ENCODE results near the gene RBM5.
A peak's percentile ranks its signal among the peaks of the same experiment; 100 is the strongest.

RBM5 gene

DNA sequence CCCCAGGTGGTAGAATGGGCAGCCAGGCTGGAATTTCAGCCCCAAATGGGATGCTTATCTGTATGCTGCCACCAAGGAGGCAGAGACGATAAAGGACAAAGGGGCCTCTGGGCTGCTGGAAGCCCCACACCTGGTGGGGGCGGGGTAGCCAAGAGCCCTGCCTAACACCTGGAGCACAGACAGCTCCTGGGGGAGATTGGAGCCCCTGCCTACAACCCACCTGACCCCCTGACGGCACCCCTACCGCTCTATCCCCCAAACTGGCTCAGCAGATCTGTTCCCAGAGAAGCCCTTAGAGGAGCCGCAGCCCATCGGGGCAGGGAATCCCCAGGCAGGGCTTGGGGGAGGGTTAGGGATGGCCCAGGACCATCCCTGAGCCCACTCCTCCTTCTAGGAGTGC lies 50.6 kb downstream of the RBM5 start:
- no peak for DNase-seq

DNA sequence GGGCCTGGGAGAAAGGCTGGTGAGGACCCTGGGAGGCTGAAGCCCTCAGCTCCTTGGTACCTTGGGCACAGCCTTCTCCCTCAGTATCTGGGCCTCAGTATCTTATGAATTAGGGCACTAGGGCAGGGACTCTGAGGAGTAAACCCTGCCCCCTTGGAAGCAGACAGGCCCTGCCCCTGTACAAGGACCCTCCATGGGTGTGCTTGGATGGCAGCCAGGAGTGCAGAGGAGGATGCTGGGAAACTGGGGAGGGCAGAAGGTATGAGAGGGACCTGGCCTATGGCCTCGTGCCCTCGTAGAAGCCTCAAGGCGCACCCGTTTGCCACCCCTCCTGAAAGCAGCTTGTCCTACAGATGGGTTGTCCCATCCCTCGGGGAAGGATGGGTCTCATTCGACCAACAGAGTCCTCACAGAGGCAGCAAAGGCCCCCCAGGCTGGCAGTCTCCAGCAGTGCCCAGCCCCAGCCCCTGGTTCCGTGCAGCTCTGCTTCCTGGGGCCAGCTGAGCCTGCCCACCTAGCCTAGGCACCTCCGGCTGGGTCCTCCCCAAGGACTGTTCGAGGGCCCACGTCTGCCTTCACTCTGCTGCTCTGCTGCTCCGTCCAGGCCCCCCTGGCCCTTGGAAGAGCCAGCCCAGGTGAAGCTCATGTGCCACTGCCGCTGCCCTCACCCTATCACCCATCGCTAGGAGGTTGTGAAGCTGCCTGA lies 51.2 kb downstream of the RBM5 start:
- no peak for DNase-seq

DNA sequence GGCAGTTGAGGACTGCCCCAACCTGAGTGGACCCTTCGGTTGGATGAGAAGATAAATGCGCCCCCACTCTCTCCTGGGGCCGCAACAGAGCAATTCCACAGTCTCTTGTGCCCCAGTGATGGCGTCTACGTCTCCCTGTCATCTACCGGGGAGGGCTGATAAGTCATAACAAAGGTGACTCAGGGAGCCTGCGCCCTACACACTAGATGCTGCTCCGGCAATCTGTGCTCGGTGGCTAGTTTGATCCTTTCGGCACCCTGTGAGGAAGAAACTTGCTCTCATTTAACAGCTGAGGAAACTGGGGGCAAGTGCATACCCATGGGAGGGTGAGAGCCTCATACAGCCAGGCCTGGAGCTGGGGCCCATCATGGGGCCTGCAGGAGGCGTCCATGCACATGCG lies 52.3 kb downstream of the RBM5 start:
- no peak for DNase-seq

DNA sequence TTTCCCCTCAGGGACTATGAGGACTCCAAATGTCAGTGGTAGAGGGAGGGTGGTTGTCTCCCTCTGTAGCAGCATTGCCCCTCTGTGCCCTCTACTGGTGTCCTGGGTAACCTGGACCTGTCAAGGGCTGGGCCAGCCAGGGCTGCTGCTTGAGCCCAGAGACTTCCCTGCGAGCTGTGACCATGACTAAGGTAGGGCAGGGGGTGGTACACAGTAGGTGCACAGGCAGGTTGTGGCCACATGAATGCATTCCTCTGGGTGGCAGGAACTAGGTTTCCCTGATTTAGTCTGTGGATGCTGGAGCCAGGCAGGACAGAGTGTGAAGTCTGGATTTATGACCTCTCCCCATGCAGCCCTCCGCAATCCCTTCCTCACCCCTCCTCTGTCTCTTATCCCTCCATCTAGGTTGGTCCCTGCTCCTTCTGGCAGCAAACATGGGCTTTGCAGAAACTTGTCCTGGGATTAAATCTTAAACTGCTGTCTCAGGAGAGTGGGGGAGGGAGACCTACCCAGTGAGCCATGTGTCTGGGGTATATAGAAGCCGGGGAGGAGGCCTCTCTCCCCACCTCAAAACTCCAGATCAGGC lies 57.7 kb downstream of the RBM5 start:
- no peak for DNase-seq

DNA sequence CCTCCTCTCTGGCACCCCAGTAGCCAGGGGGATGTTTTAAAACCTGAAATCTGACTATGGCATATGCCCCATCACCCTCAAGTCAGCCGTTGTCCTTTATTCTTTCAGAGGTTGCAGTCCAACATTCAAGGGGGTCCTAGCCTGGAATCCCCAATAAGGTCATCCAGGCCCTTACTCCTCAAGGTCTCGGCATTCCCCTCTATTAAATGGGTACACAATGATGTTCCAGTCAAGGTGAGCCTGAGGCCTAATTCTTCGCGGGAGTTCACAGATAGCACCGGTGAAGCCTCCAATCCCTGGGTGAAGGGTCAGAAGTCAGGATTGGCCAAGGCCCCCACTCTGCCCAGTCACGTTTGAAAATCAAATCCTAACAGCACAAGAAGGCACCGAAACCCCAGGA lies 58.3 kb downstream of the RBM5 start:
- no peak for DNase-seq

DNA sequence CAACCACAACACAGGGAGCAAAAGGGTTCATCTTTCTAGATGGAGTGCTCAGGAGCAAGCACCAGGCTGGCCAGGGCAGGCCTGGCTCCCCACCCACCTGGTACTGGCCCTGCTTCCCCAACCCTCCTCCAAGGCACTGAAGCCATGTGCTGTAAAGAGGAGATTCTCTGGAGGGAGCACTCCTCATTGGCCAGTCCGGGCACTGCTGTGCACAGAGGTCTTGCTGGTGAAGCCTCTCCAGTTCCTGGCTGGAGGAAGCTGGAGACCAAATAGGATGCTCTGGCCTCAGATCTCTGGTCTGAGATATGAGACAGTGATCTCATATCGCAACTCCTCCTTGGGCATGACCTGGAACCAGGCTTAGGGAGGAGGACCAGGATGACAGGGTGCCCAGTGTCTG lies 58.7 kb downstream of the RBM5 start:
- no peak for DNase-seq

DNA sequence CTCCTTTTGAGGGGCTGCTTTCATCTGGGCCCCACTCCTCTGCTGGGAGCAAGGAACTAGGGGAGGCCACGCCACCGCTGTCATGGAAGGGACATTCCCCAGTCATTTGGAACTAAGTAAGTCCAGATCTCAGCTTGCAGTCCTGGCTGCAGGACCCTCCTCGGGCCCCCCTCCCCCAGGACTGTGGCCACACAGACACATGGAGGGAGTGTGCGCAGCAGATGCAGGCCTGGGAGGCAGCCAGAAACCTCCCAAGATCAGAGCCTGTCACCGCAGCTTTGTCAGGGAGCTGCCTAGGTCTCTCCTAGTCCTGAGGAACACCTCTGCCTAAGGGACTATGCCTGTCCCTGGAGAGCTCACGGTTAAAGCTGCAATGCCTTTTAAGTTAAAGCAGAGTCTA lies 59.1 kb downstream of the RBM5 start:
- no peak for DNase-seq

DNA sequence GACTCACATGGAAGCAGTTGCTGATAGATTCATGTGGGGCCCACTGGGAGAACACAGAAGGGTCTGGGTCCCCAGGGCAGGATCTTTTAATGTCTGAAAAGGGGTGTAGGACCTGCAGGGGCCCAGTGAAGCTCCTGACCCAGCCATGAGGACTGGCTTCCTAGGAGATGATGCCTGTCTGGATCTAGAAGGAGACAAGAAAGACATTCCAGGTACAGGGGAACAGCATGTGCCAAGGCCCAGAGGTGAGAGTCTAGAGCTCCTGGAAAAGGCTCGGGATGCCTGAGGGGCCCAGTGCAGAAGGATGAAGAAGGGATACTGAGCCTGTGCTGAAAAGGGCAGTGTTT lies 61.7 kb downstream of the RBM5 start:
- DNase-seq, result no peak

DNA sequence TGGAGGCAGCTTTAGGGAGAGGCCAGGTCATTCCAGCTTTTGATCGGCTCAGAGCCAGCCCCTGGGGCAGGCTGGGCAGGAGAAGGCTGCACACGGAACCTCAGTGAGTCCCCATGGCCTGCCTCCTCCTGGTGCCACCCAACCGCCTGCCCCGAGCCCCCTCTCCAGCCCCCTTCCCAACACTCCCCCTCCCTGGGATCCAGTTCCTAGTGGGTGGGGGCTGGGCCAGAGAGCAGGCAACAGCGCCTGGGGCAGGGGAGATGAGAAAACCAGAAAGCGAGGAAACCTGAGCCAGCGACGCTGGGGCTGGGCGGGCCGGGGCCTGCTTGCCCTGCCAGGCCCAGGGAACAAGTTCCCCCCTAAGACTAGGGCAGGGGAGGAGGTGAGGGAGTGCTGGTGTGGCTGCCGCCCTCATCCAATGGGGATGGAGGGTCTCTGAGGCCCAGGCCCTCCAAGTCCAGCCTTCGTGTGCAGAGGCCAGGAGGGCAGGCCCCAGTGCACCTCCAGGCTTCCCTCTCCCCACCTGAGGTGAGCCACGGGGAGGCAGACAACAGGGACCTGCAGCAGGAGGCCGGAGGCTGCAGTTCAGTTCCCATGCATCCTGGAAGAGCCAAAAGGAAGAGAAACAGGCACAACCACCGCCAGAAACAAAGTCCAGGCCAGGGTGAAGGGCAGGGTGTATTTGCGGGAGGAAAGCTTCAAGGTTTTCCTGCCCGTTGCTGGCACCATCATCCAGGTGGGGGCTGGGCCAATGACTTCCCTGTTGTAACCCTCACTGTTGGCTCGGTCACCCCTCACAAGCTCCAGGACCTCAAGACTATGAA lies 62.4 kb downstream of the RBM5 start:
- no peak for DNase-seq

DNA sequence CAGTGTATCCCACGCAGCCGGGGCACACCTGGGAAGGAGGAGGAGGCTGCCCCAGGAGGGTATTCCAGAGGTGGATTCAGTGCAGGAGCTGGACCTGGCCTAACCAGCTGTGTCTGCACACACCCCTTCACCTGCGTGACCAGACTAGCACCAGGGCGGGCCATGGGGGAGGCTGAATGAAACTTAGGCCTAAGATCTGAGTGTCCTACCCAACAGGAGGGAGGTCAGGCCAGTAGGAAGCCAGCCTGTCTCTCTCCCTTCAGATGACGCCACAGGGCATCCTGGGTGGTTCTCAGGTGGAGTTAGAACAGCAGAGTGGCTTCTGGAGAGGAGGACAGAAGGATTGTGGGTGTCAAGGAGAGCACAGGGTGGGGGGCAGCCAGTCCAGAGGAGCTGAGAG lies 63.0 kb downstream of the RBM5 start:
- no peak for DNase-seq

DNA sequence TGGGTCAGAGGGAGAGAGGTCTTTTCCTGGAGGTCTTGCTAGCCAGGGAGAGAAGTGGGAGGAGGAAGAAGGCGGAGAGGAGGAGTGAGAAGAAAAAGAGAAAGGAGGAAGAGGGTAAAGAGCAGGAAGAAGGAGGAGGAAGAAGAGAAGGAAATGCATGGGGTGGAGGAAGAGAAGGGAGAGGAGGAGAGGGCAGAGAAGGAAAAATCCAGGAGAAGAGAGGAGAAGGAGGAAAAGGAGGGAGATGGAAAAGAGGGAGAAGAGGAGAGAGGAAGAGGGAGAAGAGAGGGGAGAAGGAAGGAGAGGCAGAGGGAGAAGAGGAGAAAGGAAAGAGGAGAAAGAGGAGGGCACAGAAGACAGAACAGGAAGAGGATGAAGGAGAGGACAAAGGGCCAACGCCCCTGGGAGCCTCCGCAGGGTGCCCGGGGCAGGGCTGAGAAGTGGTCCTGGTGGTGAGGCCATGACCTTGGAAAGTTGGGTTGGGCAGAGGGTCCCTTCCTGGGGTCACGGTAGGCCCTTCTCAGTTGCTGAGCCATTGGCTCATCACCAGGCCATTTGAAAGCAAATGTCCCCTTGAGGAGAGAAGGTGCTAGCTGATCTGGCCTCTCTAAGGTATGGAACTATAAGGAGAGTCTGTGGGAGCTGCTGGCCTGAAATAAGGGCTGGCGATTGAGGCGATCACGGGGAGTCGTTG lies 65.2 kb downstream of the RBM5 start:
- DNase-seq, result no peak

DNA sequence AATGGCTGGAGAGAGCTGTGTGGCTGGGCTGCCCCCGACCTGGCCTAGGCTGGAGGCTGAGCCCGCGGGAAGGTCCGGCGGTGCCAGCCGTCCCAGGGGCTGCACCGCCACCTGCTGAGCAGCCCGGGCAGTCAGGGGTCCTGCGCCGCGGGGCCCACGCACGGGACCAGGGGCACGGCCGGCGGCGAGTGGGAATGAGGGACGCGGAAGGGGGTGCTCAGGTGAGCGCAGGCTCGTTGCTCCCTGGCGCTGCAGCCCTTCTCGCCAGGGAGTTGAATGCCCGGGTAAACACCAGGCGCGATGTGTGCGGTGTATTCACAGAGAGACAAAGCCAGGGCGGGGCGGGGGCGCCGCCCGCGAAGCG lies 65.7 kb downstream of the RBM5 start:
- no peak for DNase-seq

DNA sequence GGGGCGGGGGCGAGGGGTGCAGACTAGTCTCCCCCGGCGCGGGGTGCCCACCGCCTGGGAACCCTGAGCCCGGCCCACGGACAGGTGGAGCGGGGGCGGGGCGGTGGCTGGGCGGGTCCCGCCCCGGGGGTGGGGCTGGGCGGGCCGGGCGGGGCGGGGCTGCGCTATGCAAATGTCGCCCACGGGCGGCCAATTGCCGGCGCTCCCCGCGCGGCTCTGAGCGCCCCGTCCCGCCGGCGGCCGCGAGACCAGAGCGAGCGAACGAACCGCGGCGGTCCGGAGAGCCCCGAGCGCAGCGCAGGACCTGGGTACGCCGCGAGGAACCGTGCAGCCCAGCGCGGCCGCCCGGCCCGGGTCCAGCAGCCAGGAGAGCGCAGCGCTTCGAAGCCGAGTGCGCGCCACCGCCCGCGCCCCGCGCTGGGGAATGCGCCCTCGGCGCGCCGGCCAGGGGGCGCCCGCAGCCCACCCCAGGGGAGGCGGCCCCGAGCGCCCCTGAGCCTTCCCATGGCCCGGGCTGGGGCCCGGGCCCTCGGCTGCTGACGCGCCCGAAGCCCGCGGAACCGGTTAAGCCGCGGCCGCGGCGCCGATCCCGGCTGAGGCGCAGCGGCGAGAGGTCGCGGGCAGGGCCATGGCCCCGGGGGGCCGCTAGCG lies 66.2 kb downstream of the RBM5 start, which contains the start of gene SEMA3F:
Gene SEMA3F (plus strand): TSS at position 485 of the 651 bp plus-strand sequence. CDS start 4,299 bp downstream, outside the sequence.
- peak; percentile 42 for DNase-seq

DNA sequence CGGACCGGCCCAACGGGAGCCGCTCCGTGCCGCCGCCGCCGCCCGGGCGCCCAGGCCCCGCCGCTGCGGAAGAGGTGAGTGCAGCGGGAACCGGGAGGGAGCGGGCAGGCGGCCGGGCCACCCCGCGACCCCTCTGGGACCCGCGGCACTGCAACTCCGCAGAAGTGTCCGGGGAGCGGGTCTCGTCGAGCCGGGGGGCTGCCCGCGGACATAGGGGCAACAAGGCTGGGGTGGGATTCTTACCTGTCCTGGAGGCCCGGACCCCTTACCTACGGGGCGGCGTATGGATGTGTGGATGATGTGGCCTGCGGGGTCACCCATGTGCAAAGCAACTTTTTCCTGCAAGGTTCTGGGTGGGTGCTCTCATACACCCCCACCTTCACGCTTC lies 66.8 kb downstream of the RBM5 start:
- DNase-seq, result no peak

DNA sequence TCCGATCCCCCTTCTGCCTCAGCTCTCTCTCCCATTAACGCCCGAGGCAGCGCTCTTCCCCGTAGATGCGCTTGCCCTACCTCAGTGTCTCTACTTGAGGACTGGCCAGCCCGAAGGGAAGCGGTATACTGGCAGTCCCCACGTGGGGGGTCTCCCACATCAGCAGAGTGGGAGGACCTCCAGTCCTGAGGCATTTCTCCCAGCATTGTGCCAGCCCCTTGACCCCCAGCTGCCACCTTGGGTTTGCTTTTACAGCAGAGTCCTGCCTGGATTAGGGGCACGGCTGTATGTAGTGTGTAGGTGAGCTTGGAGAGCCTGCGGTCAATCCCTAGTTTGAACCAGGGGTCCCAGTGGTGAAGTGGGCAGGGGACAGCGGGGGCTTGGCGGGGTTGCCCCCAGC lies 67.2 kb downstream of the RBM5 start:
- DNase-seq, result no peak

DNA sequence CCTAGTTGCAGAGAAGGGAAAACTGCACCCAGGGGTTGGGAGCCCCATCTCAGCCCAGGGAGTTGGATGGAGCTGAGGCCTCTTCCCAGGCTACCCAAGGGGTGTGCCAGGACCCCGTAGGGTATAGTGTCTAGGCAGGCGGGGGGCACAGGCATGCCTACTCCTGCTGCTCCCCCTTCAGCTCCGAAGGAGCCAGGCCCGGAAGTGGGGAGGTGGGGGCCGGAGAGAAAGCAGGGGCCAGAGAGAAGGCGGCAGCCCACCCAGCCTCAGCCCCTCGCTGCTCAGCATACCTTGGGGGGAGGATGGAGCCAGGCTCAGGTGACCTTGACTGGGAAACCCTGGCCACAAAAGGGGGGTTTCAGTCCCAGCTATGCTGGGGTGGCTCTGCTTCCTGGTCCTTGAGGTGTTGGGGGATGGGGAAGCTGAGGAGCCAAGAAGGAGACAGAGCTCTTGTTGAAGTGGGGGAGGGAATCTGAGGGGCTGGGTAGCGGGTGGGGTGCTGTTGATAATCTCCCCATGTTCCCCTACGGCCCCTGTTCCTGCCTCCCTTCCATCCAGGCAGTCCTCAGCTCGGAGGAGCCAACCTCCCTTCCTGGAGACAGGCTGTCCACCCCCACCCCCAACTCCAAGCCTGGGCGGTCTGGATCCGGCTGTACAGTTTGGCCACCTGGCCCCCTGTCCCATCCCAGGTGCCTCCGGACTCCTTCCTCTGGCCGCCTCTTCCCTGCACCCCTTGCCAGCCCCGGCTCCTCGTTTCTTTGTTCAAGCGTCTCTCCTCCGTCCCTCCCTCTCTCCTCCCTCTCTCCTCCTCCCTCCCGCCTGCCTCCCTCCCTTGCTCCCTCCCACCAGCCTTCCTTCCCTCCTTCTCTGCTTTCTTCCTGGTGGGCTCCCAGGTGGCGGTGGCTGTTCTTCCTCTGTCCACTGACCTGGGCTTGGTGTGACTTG lies 68.1 kb downstream of the RBM5 start:
- no peak for DNase-seq

DNA sequence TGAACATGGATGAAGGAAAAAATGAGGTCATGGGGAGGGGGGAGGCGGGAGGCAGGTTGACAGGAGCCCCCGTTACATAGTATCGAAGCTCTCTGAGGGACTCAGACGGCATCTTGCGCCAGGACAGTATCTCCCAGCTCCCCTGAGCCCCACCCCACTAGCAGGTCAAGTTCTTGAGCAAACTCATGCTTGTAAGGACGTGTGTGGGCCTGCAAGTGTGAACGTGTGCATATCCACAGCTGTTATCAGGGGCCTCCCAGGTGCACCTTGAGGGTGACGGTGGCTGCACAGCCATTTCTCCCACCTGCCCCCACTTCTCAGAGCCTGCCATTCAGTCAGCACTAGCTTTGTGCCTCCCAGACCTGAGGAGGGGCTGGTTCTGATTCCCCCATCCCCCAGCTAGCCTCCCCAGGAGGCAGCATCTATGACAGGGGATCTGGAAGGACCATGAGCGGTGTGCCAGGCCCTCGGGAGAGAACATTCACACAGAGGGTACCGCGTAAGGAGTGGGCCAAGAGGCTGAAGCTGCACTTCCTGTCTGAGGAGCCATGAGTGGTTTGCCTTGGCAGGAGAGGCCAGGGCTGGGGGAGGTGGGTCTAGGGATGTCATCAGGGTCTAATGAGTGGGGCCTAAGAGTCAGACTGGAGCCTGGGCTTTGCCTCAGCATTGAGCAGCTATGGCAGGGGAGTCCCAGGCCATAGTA lies 69.3 kb downstream of the RBM5 start:
- no peak for DNase-seq

DNA sequence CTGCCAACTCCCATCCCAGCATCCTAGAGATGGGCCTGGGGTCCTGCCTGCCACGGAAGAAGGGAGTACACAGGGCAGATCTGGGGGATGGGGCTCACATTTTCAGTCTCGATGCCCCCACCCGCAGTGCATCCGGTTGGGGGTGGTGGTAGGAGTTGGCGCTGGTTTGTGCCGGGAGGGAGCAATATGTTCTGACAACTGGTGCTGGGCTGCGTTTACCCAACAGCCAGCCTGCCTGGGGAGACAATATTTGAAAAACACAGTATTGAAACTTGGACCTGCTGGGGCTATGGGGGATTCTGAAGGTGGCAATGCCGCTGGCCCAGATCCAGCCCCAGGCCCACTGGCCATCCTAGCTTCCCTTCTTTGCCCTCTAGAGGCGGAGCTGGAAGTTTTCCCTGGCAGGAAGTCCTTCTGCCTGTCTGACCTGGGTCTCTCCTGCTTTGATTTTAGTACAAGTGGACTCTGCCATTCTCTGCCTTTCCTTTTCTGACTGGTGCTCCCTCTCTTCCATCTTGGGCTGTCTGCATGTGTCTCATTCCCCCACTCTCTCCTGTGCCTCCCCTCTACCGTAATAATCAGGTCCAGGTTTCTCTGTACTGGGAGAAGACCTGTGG lies 69.9 kb downstream of the RBM5 start:
- no peak for DNase-seq

DNA sequence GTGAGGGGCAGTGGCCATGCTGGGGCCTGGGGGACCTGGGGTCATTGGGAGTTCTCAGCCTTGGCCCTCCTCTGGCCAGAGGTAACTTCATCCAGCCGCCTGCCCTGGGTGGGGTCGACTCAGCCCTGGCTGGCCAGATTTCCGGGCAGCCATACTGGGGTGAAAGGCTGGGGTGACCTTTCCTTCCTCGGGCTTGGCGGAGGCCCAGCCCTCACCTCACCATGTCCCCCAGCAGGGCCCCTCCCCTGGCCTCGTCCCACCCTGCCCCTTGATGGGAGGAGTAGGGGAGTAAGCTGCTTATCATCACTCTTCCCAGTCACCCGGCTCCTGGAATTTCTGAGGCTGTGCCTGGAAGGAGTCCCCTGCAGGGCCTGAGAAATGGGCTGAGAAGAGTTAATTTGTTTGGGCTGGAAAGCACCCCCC lies 71.9 kb downstream of the RBM5 start:
- no peak for DNase-seq

DNA sequence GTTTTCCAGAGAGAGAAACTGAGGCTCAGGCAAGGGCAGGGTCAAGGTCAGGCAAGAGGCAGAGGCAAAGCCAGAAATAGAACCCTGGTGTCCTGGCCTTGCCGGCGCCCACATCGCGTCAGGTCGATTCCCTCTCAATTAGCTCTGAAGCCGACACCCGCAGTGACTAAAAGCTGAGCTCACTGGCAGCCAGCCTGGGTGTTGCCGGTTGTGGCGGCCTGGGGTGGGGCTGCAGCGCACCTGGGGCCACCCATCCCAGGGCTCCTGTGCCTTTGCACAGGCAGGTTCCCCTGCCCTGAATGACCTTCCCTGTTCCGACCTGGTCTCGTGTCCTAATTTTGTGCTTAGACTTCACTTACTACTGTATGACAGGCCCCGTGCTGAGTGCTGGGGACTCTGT lies 72.6 kb downstream of the RBM5 start:
- no peak for DNase-seq

All from NCI-H1436 (cell line).